HCT116 (cell line): ENCODE measurements around the gene USH1C. TPM values are rescaled to one million over a fixed set of nuclear protein-coding genes. Genes with fewer than 3 reads are reported as not detected.

Source experiments
- ATAC-seq: fragments of 200-7000 bp; cut with Tn5 transposase; 2 replicates; pipeline ENCODE4 v1.9.1; 2020; ENCODE audit warnings: mild to moderate bottlenecking, moderate library complexity
- BruUV-seq: library from RNA; stranded (reverse); fragments of 400-500 nt; replicated peaks from 2 replicates; lab custom pipeline; 2021; lab: Mats Ljungman, UMichigan
- CTCF ChIA-PET: fragments of 300-600 bp; sonication (Branson Sonifier 250); formaldehyde crosslinking; loops from one replicate; lab custom pipeline; 2021; ENCODE audit warnings: antibody characterized with exemption; lab: Charles Lee
- POLR2A ChIA-PET: fragments of 300-600, 350-600 bp; sonication (Branson Sonifier 250); formaldehyde crosslinking; loops from one replicate; lab custom pipeline; 2021; ENCODE audit warnings: antibody characterized with exemption; lab: Charles Lee
- RAD21 ChIA-PET, 2 experiments: fragments of 300-600 bp; sonication (Branson Sonifier 250); formaldehyde crosslinking; loops; one replicate each; lab custom pipeline; 2023; ENCODE audit warnings: low total read pairs in 2 of 2; ENCODE audit not compliant: uncharacterized antibody in 2 of 2, unreplicated experiment in 2 of 2, low non-redundant PET in 1 of 2; lab: Charles Lee
- DNase-seq: peaks from one replicate; pipeline ENCODE4 v3.0.0-alpha.2; 2010; ENCODE audit warnings: low read depth, low spot score
- H2AFZ ChIP-seq: fragments of 200-600 bp; shearing (Covaris generic), sonication (generic); 2 replicates; pipeline ENCODE4 v1.6.1; 2017; ENCODE audit warnings: low read depth, mixed run types, mixed read lengths, antibody characterized with exemption, low read length; ENCODE audit not compliant: poor library complexity, severe bottlenecking
- H3K27ac ChIP-seq: 2 replicates; pipeline ENCODE4 v1.5.1; 2012; ENCODE audit warnings: low read depth, low read length
- H3K27me3 ChIP-seq: fragments of 200-600 bp; sonication (generic); 2 replicates; pipeline ENCODE4 v1.6.1; 2016; ENCODE audit warnings: mixed run types, low read length, mixed read lengths; ENCODE audit not compliant: insufficient read depth
- H3K36me3 ChIP-seq, 2 experiments: fragments of 200-500 bp in 1 of 2; fragments of 200-600 bp in 1 of 2; sonication (Bioruptor generic) in 1 of 2; sonication (generic) in 1 of 2; 2 replicates each; pipeline versions ENCODE4 v1.5.1 to v1.6.1; 2014 to 2016; ENCODE audit warnings: low read length in 2 of 2, inconsistent platforms in 1 of 2, mixed read lengths in 1 of 2, mixed run types in 1 of 2; ENCODE audit not compliant: insufficient read depth in 2 of 2, control insufficient read depth in 1 of 2
- H3K4me1 ChIP-seq, 2 experiments: fragments of 200-600 bp in 1 of 2; sonication (generic) in 1 of 2; 2 replicates each; pipeline versions ENCODE4 v1.5.1 to v1.6.1; 2012 to 2017; ENCODE audit warnings: low read length in 2 of 2, inconsistent platforms in 1 of 2, mild to moderate bottlenecking in 1 of 2, mixed read lengths in 1 of 2, mixed run types in 1 of 2, moderate library complexity in 1 of 2; ENCODE audit not compliant: insufficient read depth in 2 of 2, control insufficient read depth in 1 of 2
- H3K4me2 ChIP-seq: fragments of 200-600 bp; sonication (generic); 2 replicates; pipeline ENCODE4 v1.6.1; 2017; ENCODE audit warnings: mixed run types, low read length, mixed read lengths
- H3K4me3 ChIP-seq, 2 experiments: fragments of 200-600 bp in 1 of 2; sonication (generic) in 1 of 2; replicated peaks in 1 of 2; 2 replicates each; pipeline ENCODE4 v1.5.1; 2011 to 2016; ENCODE audit warnings: low read length in 2 of 2, control low read depth in 1 of 2, low read depth in 1 of 2, mild to moderate bottlenecking in 1 of 2, mixed read lengths in 1 of 2, mixed run types in 1 of 2
- H3K79me2 ChIP-seq: fragments of 200-600 bp; sonication (generic); 2 replicates; pipeline ENCODE4 v1.6.1; 2017; ENCODE audit warnings: mild to moderate bottlenecking, mixed run types, low read length, moderate library complexity, mixed read lengths; ENCODE audit not compliant: insufficient read depth
- H3K9ac ChIP-seq: fragments of 200-600 bp; sonication (generic); 2 replicates; pipeline ENCODE4 v1.6.1; 2016; ENCODE audit warnings: low read length, mixed read lengths
- H3K9me2 ChIP-seq: fragments of 200-600 bp; sonication (generic), shearing (Covaris generic); 2 replicates; pipeline ENCODE4 v1.6.1; 2017; ENCODE audit warnings: mixed run types, mild to moderate bottlenecking, moderate library complexity; ENCODE audit not compliant: insufficient read depth
- H3K9me3 ChIP-seq, 2 experiments: fragments of 200-500 bp in 1 of 2; fragments of 200-600 bp in 1 of 2; sonication (Bioruptor generic) in 1 of 2; sonication (generic) in 1 of 2; 2 replicates each; pipeline ENCODE4 v1.6.1; 2014 to 2017; ENCODE audit warnings: low read length in 2 of 2, mixed read lengths in 2 of 2, inconsistent platforms in 1 of 2, low read depth in 1 of 2, mild to moderate bottlenecking in 1 of 2, mixed run types in 1 of 2, moderate library complexity in 1 of 2; ENCODE audit not compliant: control insufficient read depth in 1 of 2, insufficient read depth in 1 of 2
- H4K20me1 ChIP-seq: fragments of 200-600 bp; sonication (generic), shearing (Covaris generic); 2 replicates; pipeline ENCODE4 v1.6.1; 2017; ENCODE audit warnings: mixed run types, mild to moderate bottlenecking, moderate library complexity; ENCODE audit not compliant: insufficient read depth
- CBX3 ChIP-seq: IDR thresholded peaks from 2 replicates; pipeline ENCODE4 v1.6.1; 2012; ENCODE audit warnings: low read depth
- EGR1 ChIP-seq: IDR thresholded peaks from 2 replicates; pipeline ENCODE4 v1.6.1; 2012; ENCODE audit warnings: low read depth
- ELF1 ChIP-seq: IDR thresholded peaks from 2 replicates; pipeline ENCODE4 v1.6.1; 2012; ENCODE audit warnings: low read depth, borderline replicate concordance
- EZH2 ChIP-seq: fragments of 200-600 bp; sonication (generic); IDR thresholded peaks from 2 replicates; pipeline ENCODE4 v1.6.1; 2017; ENCODE audit warnings: antibody characterized with exemption, mixed run types
- EZH2phosphoT487 ChIP-seq: fragments of 200-600 bp; IDR thresholded peaks from 2 replicates; pipeline ENCODE4 v1.6.1; 2018; ENCODE audit warnings: antibody characterized with exemption, borderline replicate concordance
- FOSL1 ChIP-seq: IDR thresholded peaks from 2 replicates; pipeline ENCODE4 v1.6.1; 2012; ENCODE audit warnings: low read depth
- JUND ChIP-seq: IDR thresholded peaks from 2 replicates; pipeline ENCODE4 v1.6.1; 2012
- POLR2A ChIP-seq: IDR thresholded peaks from 2 replicates; pipeline ENCODE4 v1.7.0; 2011; ENCODE audit warnings: borderline replicate concordance; ENCODE audit not compliant: insufficient read depth, insufficient read length; ENCODE audit errors: extremely low read depth
- RAD21 ChIP-seq: IDR thresholded peaks from 2 replicates; pipeline ENCODE4 v1.6.1; 2012; ENCODE audit warnings: low read depth, mild to moderate bottlenecking
- intact Hi-C: fragments of 100-400 bp; cut with micrococcal nuclease; formaldehyde crosslinking; loops from 2 replicates; pipeline ENCODE4 v1.10.0; 2022
- total RNA-seq: library from RNA; stranded (reverse); gene quantifications from one replicate; pipeline ENCODE4 v1.2.1, GENCODE V29; 2021; ENCODE audit not compliant: unreplicated experiment
- TF ChIP-seq, protein P1 (sequence below): IDR thresholded peaks from 2 replicates; pipeline ENCODE4 v1.6.1; 2012; ENCODE audit warnings: low read depth
- TF ChIP-seq, protein P2 (sequence below): IDR thresholded peaks from 2 replicates; pipeline ENCODE4 v1.6.1; 2012

Gene USH1C
- total RNA-seq, 1 experiment from 2014 or later, result 13.4 TPM

DNA sequence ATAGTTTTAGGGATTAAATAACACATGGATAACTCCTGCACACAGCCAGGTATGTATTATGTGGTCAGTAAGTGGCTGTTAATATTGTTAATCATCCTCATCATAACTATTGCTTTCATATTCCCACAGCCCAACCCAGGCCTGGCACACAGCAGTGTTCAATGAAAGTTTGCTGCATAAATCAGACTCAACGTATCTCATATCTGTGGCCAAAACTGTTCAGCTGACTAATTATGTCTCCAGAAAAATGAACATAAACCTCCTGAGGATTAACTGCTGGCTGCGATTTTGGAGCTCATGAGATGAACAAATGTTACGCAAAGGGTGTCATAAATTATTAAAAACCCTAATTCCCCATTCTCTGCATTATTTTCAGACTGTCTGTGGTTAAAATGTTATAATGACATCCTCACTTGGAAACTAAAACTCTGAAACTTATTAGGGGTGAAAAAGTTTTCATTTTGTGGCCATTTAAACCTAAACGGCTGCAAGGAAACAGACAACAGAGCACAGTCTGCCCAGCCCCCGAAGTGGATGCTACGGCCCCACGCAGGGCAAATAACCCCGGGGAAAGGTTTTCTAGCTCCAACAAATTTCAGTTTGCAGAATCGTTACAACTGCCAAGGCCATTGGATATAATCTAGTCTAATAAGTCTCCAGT lies 84.8 kb downstream of the USH1C start:
- no peaks in the 10 kb centered on the region for H3K9me3 ChIP-seq
- TF ChIP-seq JUND (no peak), POLR2A (no peak), FOSL1 (no peak), EZH2phosphoT487 (no peak), ELF1 (no peak), RAD21 (no peak), CBX3 (no peak), EZH2 (no peak), EGR1 (no peak)
- TF ChIP-seq, protein P1, sequence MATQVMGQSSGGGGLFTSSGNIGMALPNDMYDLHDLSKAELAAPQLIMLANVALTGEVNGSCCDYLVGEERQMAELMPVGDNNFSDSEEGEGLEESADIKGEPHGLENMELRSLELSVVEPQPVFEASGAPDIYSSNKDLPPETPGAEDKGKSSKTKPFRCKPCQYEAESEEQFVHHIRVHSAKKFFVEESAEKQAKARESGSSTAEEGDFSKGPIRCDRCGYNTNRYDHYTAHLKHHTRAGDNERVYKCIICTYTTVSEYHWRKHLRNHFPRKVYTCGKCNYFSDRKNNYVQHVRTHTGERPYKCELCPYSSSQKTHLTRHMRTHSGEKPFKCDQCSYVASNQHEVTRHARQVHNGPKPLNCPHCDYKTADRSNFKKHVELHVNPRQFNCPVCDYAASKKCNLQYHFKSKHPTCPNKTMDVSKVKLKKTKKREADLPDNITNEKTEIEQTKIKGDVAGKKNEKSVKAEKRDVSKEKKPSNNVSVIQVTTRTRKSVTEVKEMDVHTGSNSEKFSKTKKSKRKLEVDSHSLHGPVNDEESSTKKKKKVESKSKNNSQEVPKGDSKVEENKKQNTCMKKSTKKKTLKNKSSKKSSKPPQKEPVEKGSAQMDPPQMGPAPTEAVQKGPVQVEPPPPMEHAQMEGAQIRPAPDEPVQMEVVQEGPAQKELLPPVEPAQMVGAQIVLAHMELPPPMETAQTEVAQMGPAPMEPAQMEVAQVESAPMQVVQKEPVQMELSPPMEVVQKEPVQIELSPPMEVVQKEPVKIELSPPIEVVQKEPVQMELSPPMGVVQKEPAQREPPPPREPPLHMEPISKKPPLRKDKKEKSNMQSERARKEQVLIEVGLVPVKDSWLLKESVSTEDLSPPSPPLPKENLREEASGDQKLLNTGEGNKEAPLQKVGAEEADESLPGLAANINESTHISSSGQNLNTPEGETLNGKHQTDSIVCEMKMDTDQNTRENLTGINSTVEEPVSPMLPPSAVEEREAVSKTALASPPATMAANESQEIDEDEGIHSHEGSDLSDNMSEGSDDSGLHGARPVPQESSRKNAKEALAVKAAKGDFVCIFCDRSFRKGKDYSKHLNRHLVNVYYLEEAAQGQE, result no peak
- TF ChIP-seq, protein P2, sequence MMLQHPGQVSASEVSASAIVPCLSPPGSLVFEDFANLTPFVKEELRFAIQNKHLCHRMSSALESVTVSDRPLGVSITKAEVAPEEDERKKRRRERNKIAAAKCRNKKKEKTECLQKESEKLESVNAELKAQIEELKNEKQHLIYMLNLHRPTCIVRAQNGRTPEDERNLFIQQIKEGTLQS, result no peak
- H3K4me1 ChIP-seq, result no peaks in the 10 kb centered on the region
- H3K79me2 ChIP-seq, result no peaks in the 10 kb centered on the region
- H4K20me1 ChIP-seq, result no peaks in the 10 kb centered on the region
- POLR2A ChIA-PET, result no interaction called here
- ATAC-seq (no peak), DNase-seq (no peak)
- RAD21 ChIA-PET, result no interaction called here
- no peaks in the 10 kb centered on the region for H3K9me2 ChIP-seq
- no peaks in the 10 kb centered on the region for H3K36me3 ChIP-seq
- H3K4me2 ChIP-seq, result no peak overlapping the region
- no TSS peak for BruUV-seq
- H2AFZ ChIP-seq, result no peak overlapping the region
- CTCF ChIA-PET, result interaction anchor here (0.9 kb wide), 1 partner anchor 14 kb away, joined by 6 read pairs; no protein-coding TSS in a partner anchor
- H3K4me3 ChIP-seq, result no peak overlapping the region
- H3K27ac ChIP-seq, result no peak overlapping the region
- no peak overlapping the region for H3K9ac ChIP-seq
- peaks cover 7% of the 10 kb centered on the region; the same call in 1 of the 2 replicates for H3K27me3 ChIP-seq
- intact Hi-C loops, result no loop called here
